GM10847 (cell line): ENCODE data around the gene TNS3.

Source experiments
- POLR2A ChIP-seq: IDR thresholded peaks from 2 replicates; pipeline ENCODE4 v1.6.1; 2011; ENCODE audit not compliant: insufficient read length; ENCODE audit errors: extremely low read depth

Gene TNS3

GRCh38 chr7:47401611-47402570 lies 180.0 kb downstream of the TNS3 start:
- TF ChIP-seq POLR2A, result no peak

- no peak for TF ChIP-seq POLR2A
These were observed 181.1 kb downstream of the TNS3 start for GRCh38 chr7:47400741-47401206.

- no peak for TF ChIP-seq POLR2A
These were observed 181.9 kb downstream of the TNS3 start for GRCh38 chr7:47400001-47400400.

- no peak for TF ChIP-seq POLR2A
These were observed 187.1 kb downstream of the TNS3 start for GRCh38 chr7:47394751-47395252.

- no peak for TF ChIP-seq POLR2A
These were observed 187.7 kb downstream of the TNS3 start for GRCh38 chr7:47394216-47394615.

GRCh38 chr7:47393406-47393805 lies 188.5 kb downstream of the TNS3 start:
- no peak for TF ChIP-seq POLR2A

GRCh38 chr7:47392241-47392759 lies 189.6 kb downstream of the TNS3 start:
- no peak for TF ChIP-seq POLR2A

GRCh38 chr7:47391726-47392125 lies 190.2 kb downstream of the TNS3 start:
- TF ChIP-seq POLR2A, result no peak

GRCh38 chr7:47390914-47391313 lies 191.0 kb downstream of the TNS3 start:
- no peak for TF ChIP-seq POLR2A

- TF ChIP-seq POLR2A, result no peak
These were observed 191.8 kb downstream of the TNS3 start for GRCh38 chr7:47389923-47390630.

- no peak for TF ChIP-seq POLR2A
These were observed 192.6 kb downstream of the TNS3 start for GRCh38 chr7:47389171-47389922.

GRCh38 chr7:47387506-47387905 lies 194.4 kb downstream of the TNS3 start:
- no peak for TF ChIP-seq POLR2A

GRCh38 chr7:47386273-47386835 lies 195.6 kb downstream of the TNS3 start:
- no peak for TF ChIP-seq POLR2A

- no peak for TF ChIP-seq POLR2A
These were observed 196.3 kb downstream of the TNS3 start for GRCh38 chr7:47385536-47386125.
